Activated CD8-positive, alpha-beta T cell treated with anti-CD3 and anti-CD28 coated beads for 36 hours (primary cell): ENCODE data around the gene FKBP9. TPM values are rescaled to one million over a fixed set of nuclear protein-coding genes. Genes with fewer than 3 reads are reported as not detected.
"Not testable (repeated sequence)": the region's sequence is repeated elsewhere in the genome, so short reads cannot be mapped to it uniquely, and the experiment has no call there.

Experiments
- ATAC-seq: fragments of 200-7000 bp; cut with Tn5 transposase; one replicate; pipeline ENCODE4 v1.10.0; 2021; ENCODE audit warnings: mild to moderate bottlenecking, moderate library complexity
- CTCF ChIA-PET: fragments of 350-600 bp; sonication (Branson Sonifier 250); formaldehyde crosslinking; loops from one replicate; lab custom pipeline; 2021; ENCODE audit warnings: antibody characterized with exemption; lab: Charles Lee
- POLR2A ChIA-PET: fragments of 350-600 bp; sonication (Branson Sonifier 250); formaldehyde crosslinking; loops from one replicate; lab custom pipeline; 2021; ENCODE audit warnings: antibody characterized with exemption; lab: Charles Lee
- DNase-seq: peaks from one replicate; pipeline ENCODE4 v3.0.0-alpha.2; 2020
- H3K27ac Mint-ChIP-seq: one replicate; pipeline ENCODE4 v1.8.0; 2021; ENCODE audit warnings: mild to moderate bottlenecking, mixed read lengths
- H3K27me3 Mint-ChIP-seq: one replicate; pipeline ENCODE4 v1.8.0; 2021; ENCODE audit warnings: mixed read lengths
- H3K36me3 Mint-ChIP-seq: one replicate; pipeline ENCODE4 v1.8.0; 2021; ENCODE audit warnings: low read depth, mixed read lengths
- H3K4me1 Mint-ChIP-seq: one replicate; pipeline ENCODE4 v1.8.0; 2021; ENCODE audit warnings: low read depth, mixed read lengths
- H3K4me3 Mint-ChIP-seq: one replicate; pipeline ENCODE4 v1.8.0; 2021; ENCODE audit warnings: mild to moderate bottlenecking, moderate library complexity, mixed read lengths
- H3K9me3 Mint-ChIP-seq: one replicate; pipeline ENCODE4 v1.8.0; 2021; ENCODE audit warnings: mixed read lengths
- CTCF ChIP-seq: fragments of 200-600 bp; IDR thresholded peaks from one replicate; pipeline ENCODE4 v1.8.0; 2022; ENCODE audit warnings: antibody characterized with exemption, mild to moderate bottlenecking
- intact Hi-C: fragments of 100-400 bp; cut with micrococcal nuclease; formaldehyde crosslinking; loops from one replicate; pipeline ENCODE4 v1.10.0; 2022
- total RNA-seq, 2 experiments: library from RNA; stranded (reverse); gene quantifications; one replicate each; pipeline ENCODE4 v1.2.3, GENCODE V29; 2021

Gene FKBP9
- total RNA-seq, 2 experiments from 2014 or later = 0.47 TPM; not detected in 1

- H3K9me3 Mint-ChIP-seq, H3K4me3 Mint-ChIP-seq, H3K36me3 Mint-ChIP-seq, CTCF ChIA-PET, POLR2A ChIA-PET, intact Hi-C loops, DNase-seq, H3K4me1 Mint-ChIP-seq, H3K27ac Mint-ChIP-seq, ATAC-seq: not testable (repeated sequence)
- H3K27me3 Mint-ChIP-seq = peaks cover 16% of the 10 kb centered on the region
Observed at GRCh38 chr7:33003111-33003510, 45.9 kb downstream of the FKBP9 start.

GRCh38 chr7:33004104-33004616 lies 46.9 kb downstream of the FKBP9 start:
- H3K36me3 Mint-ChIP-seq, CTCF ChIA-PET, H3K4me1 Mint-ChIP-seq, DNase-seq, POLR2A ChIA-PET, H3K4me3 Mint-ChIP-seq, H3K27ac Mint-ChIP-seq, H3K27me3 Mint-ChIP-seq, ATAC-seq, H3K9me3 Mint-ChIP-seq, intact Hi-C loops: not testable (repeated sequence)

GRCh38 chr7:33005193-33005592 lies 48.0 kb downstream of the FKBP9 start:
- H3K4me1 Mint-ChIP-seq, ATAC-seq, H3K36me3 Mint-ChIP-seq, CTCF ChIA-PET, intact Hi-C loops, H3K27ac Mint-ChIP-seq, H3K9me3 Mint-ChIP-seq, H3K27me3 Mint-ChIP-seq, POLR2A ChIA-PET, H3K4me3 Mint-ChIP-seq, DNase-seq: not testable (repeated sequence)

GRCh38 chr7:33005690-33006089 lies 48.5 kb downstream of the FKBP9 start:
- H3K4me1 Mint-ChIP-seq, ATAC-seq, intact Hi-C loops, H3K9me3 Mint-ChIP-seq, H3K4me3 Mint-ChIP-seq, H3K27ac Mint-ChIP-seq, H3K36me3 Mint-ChIP-seq, CTCF ChIA-PET, H3K27me3 Mint-ChIP-seq, DNase-seq, POLR2A ChIA-PET: not testable (repeated sequence)

- intact Hi-C loops = no loop called here
- H3K27ac Mint-ChIP-seq = no peak overlapping the region
- no peaks in the 10 kb centered on the region for H3K27me3 Mint-ChIP-seq
- H3K9me3 Mint-ChIP-seq = no peaks in the 10 kb centered on the region
- ChIA-PET CTCF (interaction anchor here (1.6 kb wide), 1 partner anchor 66 kb away, joined by 3 read pairs; no protein-coding TSS in a partner anchor), POLR2A (interaction anchor here (1.1 kb wide), 1 partner anchor 52 kb away, joined by 3 read pairs; no protein-coding TSS in a partner anchor)
- no peaks in the 10 kb centered on the region for H3K4me1 Mint-ChIP-seq
- no peak for TF ChIP-seq CTCF
- H3K4me3 Mint-ChIP-seq = no peak overlapping the region
- H3K36me3 Mint-ChIP-seq = peaks cover 31% of the 10 kb centered on the region
- DNase-seq (no peak), ATAC-seq (no peak)
Observed at GRCh38 chr7:33009734-33010133, 52.5 kb downstream of the FKBP9 start.

GRCh38 chr7:33012364-33012763 lies 55.1 kb downstream of the FKBP9 start:
- Mint-ChIP-seq H3K27me3 (no peaks in the 10 kb centered on the region), H3K27ac (no peak overlapping the region), H3K9me3 (no peaks in the 10 kb centered on the region), H3K4me1 (no peaks in the 10 kb centered on the region), H3K4me3 (no peak overlapping the region), H3K36me3 (peaks cover 43% of the 10 kb centered on the region)
- ChIA-PET CTCF (interaction anchor here (0.8 to 2.6 kb wide), 5 partner anchors 48 to 166 kb away, joined by 3 to 5 read pairs (median 3); no protein-coding TSS in a partner anchor), POLR2A (no interaction called here)
- intact Hi-C loops = no loop called here
- no peak for ATAC-seq
- DNase-seq = no peak
- TF ChIP-seq CTCF = no peak

- ATAC-seq (no peak), DNase-seq (no peak)
- TF ChIP-seq CTCF = no peak
- peaks cover 2% of the 10 kb centered on the region for H3K4me1 Mint-ChIP-seq
- POLR2A ChIA-PET = no interaction called here
- H3K36me3 Mint-ChIP-seq = peaks cover 15% of the 10 kb centered on the region
- no peaks in the 10 kb centered on the region for H3K27me3 Mint-ChIP-seq
- intact Hi-C loops = no loop called here
- H3K27ac Mint-ChIP-seq = no peak overlapping the region
- no peak overlapping the region for H3K4me3 Mint-ChIP-seq
- H3K9me3 Mint-ChIP-seq = no peaks in the 10 kb centered on the region
- CTCF ChIA-PET = no interaction called here
Observed at GRCh38 chr7:33024189-33024757, 67.0 kb downstream of the FKBP9 start.
